GM12891 (cell line): ENCODE results near the gene CHMP1B.

Experiments used
- DNase-seq: peaks from one replicate; pipeline ENCODE4 v3.0.0; 2011; ENCODE audit warnings: low spot score; ENCODE audit not compliant: insufficient read length
- FAIRE-seq: peaks from 2 replicates; lab custom pipeline; 2011; peaks lifted over from hg19 to GRCh38; lab: Jason Lieb, UNC
- PAX5 ChIP-seq: IDR thresholded peaks from 2 replicates; pipeline ENCODE4 v1.6.1; 2011; ENCODE audit warnings: low read length, moderate library complexity, mild to moderate bottlenecking; ENCODE audit not compliant: insufficient read depth, severe bottlenecking
- POLR2A ChIP-seq: IDR thresholded peaks from 2 replicates; pipeline ENCODE4 v1.6.1; 2011; ENCODE audit warnings: low read depth, low read length, control low read depth
- POLR2AphosphoS5 ChIP-seq: IDR thresholded peaks from 2 replicates; pipeline ENCODE4 v1.6.1; 2011; ENCODE audit warnings: low read depth, low read length, control low read depth
- POU2F2 ChIP-seq: IDR thresholded peaks from 2 replicates; pipeline ENCODE4 v1.6.1; 2011; ENCODE audit warnings: low read depth, mild to moderate bottlenecking, control low read depth, low read length, moderate library complexity
- SPI1 ChIP-seq: IDR thresholded peaks from 2 replicates; pipeline ENCODE4 v1.6.1; 2011; ENCODE audit warnings: low read depth, low read length, control low read depth
- TAF1 ChIP-seq: IDR thresholded peaks from 2 replicates; pipeline ENCODE4 v1.6.1; 2011; ENCODE audit warnings: low read depth, low read length, control low read depth

CHMP1B gene

GRCh38 chr18:11862468-11863137, 11.4 kb downstream of the CHMP1B start:
- no peak for DNase-seq
- no peak for FAIRE-seq
- TF ChIP-seq POLR2A (no peak), POLR2AphosphoS5 (no peak), TAF1 (no peak), SPI1 (no peak), POU2F2 (no peak), PAX5 (no peak)

GRCh38 chr18:11864471-11864870, 13.3 kb downstream of the CHMP1B start:
- no peak for FAIRE-seq
- no peak for DNase-seq
- no peak for TF ChIP-seq POLR2A
- TF ChIP-seq POU2F2, result no peak
- no peak for TF ChIP-seq SPI1
- no peak for TF ChIP-seq PAX5
- TF ChIP-seq TAF1, result no peak
- TF ChIP-seq POLR2AphosphoS5, result no peak

DNA sequence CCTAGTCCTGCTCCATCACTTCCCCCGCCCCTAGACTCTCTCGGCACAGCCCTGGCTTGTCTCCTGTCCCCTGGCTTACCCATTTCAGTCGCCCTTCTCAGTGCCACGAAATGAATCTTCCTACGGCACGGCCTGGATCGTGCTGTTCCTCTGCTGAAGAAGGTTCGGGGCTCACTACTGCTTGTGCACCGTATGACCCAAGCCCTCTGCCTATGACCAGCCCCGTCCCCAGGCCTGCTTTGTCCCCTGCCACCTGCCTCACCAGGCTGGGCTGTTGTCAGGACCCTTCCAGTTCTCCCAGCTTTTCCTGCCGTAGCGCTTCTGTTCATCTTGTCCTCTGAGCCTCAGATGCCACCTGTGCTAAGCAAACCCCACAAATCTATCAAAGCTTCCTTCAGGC, 13.9 kb downstream of the CHMP1B start:
- no peak for FAIRE-seq
- DNase-seq, result no peak
- no peak for TF ChIP-seq SPI1
- no peak for TF ChIP-seq TAF1
- TF ChIP-seq POLR2AphosphoS5, result no peak
- TF ChIP-seq POLR2A, result no peak
- no peak for TF ChIP-seq PAX5
- TF ChIP-seq POU2F2, result no peak

GRCh38 chr18:11866329-11866728, 15.1 kb downstream of the CHMP1B start:
- DNase-seq (no peak), FAIRE-seq (no peak)
- no peak for TF ChIP-seq POLR2AphosphoS5

DNA sequence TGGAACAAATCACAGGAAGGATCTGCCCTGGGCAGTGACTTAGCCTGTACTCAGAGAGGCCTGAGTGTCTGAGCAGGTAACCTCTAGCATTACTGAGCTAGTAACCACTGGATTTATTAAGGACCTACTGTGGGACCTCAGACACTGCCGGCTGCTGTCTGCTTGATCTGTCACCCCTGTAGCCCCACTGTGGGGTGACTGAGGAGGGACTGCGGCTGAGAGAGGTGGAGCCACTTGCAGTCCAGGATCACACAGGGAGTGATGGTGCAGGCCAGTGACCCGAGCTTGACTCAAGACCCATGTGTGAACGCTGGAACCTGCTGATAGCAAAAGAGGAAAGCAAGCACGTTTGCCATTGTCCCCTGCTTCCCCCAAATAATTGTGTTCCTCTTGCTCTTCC, 15.6 kb downstream of the CHMP1B start:
- TF ChIP-seq SPI1 (no peak), POLR2A (no peak), PAX5 (no peak)
- no peak for FAIRE-seq
- DNase-seq, result no peak

- TF ChIP-seq POLR2A (no peak), SPI1 (no peak), POLR2AphosphoS5 (no peak), POU2F2 (no peak), TAF1 (no peak), PAX5 (no peak)
- DNase-seq (no peak), FAIRE-seq (no peak)
Observed at GRCh38 chr18:11868230-11868629, 17.0 kb downstream of the CHMP1B start.

DNA sequence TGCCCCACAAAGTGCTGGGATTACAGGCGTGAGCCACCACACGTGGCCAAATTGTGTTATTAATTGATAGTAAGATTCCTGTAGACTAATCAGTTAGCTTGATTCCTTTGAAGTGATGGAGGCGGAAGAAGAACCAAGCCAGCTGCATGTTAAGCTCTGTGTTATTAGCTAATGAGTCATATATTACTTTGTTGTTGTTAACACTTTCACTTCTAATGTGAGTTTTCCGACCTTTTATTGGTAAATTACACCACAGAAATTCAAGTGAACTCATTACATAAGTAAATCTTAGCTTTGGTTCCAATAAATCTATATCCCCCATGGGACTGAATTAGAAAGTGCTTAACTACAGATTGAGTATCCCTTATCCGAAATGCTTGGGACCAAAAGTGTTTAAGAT, 20.3 kb downstream of the CHMP1B start:
- TF ChIP-seq POLR2AphosphoS5 (no peak), POLR2A (no peak), SPI1 (no peak), TAF1 (no peak), PAX5 (no peak)
- DNase-seq, result no peak
- FAIRE-seq, result no peak

- DNase-seq, result no peak
- no peak for FAIRE-seq
Observed at GRCh38 chr18:11872479-11873136, 21.4 kb downstream of the CHMP1B start.

GRCh38 chr18:11873670-11874340, 22.6 kb downstream of the CHMP1B start:
- TF ChIP-seq POLR2AphosphoS5 (no peak), SPI1 (no peak), PAX5 (no peak), POLR2A (no peak), POU2F2 (no peak), TAF1 (no peak)
- DNase-seq (no peak), FAIRE-seq (no peak)

More at GRCh38 chr18:11872479-11873136, 21.4 kb downstream of the CHMP1B start:
- no peak for TF ChIP-seq POLR2AphosphoS5
- no peak for TF ChIP-seq PAX5
- TF ChIP-seq POU2F2, result no peak
- no peak for TF ChIP-seq SPI1
- TF ChIP-seq POLR2A, result no peak

DNA sequence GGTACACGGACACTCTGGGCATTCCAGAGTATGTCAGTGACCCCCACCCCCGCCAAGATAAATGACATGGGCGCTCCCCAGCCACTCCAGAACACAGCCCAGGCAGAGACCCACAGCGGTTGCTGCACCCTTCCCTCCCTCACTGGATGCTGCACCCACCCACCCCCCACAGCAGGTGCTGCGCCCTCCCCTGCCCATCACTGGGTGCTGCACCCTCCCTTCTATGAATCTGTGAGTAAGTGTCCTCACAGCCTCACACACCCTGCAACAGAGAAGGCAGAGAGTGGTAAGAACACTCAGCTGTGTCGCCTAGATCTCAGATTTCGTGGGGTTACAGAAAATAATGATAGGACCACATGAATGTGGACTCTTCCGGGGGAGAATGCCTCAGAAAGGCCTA, 23.5 kb downstream of the CHMP1B start:
- FAIRE-seq (no peak), DNase-seq (no peak)
- TF ChIP-seq POLR2AphosphoS5, result no peak
- no peak for TF ChIP-seq POLR2A
- TF ChIP-seq PAX5, result no peak
- TF ChIP-seq POU2F2, result no peak
